TTC549 (cell line): ENCODE data around the gene TADA1.
"Not testable (repeated sequence)": the region's sequence is repeated elsewhere in the genome, so short reads cannot be mapped to it uniquely, and the experiment has no call there.

Experiments used
- FAIRE-seq: peaks from 2 replicates; lab custom pipeline; 2012; peaks lifted over from hg19 to GRCh38; lab: Jason Lieb, UNC

TADA1 gene

GRCh38 chr1:166843322-166843721 lies 32.7 kb downstream of the TADA1 start:
- no peak for FAIRE-seq

GRCh38 chr1:166840309-166841274 lies 35.5 kb downstream of the TADA1 start:
- FAIRE-seq: no peak

GRCh38 chr1:166839600-166840308 lies 36.3 kb downstream of the TADA1 start:
- FAIRE-seq: no peak

GRCh38 chr1:166838766-166839599 lies 37.1 kb downstream of the TADA1 start, which contains the start of gene POGK:
Gene POGK, plus strand, starts transcription at chr1:166839475. Its CDS starts 1,482 bp downstream, at chr1:166840957.
- FAIRE-seq: no peak

- no peak for FAIRE-seq
Measured at GRCh38 chr1:166836733-166837132, 39.3 kb downstream of the TADA1 start.

- FAIRE-seq: not testable (repeated sequence)
Measured at GRCh38 chr1:166829762-166830161, 46.3 kb downstream of the TADA1 start.

- no peak for FAIRE-seq
Measured at GRCh38 chr1:166827426-166827825, 48.6 kb downstream of the TADA1 start.

GRCh38 chr1:166822385-166822784 lies 53.7 kb downstream of the TADA1 start:
- FAIRE-seq: no peak

- no peak for FAIRE-seq
Measured at GRCh38 chr1:166819974-166820373, 56.1 kb downstream of the TADA1 start.

GRCh38 chr1:166814611-166815010 lies 61.5 kb downstream of the TADA1 start:
- FAIRE-seq: no peak

- FAIRE-seq: no peak
Measured at GRCh38 chr1:166813508-166814223, 62.4 kb downstream of the TADA1 start.

GRCh38 chr1:166811691-166812090 lies 64.4 kb downstream of the TADA1 start:
- FAIRE-seq: no peak

- no peak for FAIRE-seq
Measured at GRCh38 chr1:166808952-166809351, 67.1 kb downstream of the TADA1 start.
